ENCODE measurements around the gene FHOD3.

FHOD3 gene

DNA sequence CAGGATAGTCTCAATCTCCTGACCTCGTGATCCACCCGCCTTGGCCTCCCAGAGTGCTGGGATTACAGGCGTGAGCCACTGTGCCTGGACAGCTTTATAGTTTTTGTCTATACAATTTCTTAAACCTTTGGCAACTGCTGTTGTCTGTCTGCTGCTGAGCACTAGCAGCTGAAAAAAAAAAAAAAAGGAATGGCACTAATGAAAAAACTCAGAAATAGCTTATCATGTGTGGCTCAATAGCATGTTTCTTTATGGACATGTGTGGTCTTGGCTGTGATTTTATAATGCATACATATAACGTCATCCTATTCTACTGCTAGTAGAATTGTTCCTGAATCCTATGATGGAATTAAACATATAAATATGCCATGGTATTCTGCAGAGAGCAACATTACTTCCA lies 300.1 kb downstream of the FHOD3 start:
- TF ChIP-seq, protein P1, sequence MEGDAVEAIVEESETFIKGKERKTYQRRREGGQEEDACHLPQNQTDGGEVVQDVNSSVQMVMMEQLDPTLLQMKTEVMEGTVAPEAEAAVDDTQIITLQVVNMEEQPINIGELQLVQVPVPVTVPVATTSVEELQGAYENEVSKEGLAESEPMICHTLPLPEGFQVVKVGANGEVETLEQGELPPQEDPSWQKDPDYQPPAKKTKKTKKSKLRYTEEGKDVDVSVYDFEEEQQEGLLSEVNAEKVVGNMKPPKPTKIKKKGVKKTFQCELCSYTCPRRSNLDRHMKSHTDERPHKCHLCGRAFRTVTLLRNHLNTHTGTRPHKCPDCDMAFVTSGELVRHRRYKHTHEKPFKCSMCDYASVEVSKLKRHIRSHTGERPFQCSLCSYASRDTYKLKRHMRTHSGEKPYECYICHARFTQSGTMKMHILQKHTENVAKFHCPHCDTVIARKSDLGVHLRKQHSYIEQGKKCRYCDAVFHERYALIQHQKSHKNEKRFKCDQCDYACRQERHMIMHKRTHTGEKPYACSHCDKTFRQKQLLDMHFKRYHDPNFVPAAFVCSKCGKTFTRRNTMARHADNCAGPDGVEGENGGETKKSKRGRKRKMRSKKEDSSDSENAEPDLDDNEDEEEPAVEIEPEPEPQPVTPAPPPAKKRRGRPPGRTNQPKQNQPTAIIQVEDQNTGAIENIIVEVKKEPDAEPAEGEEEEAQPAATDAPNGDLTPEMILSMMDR (IDR thresholded peaks at IDR 0.05; ENCODE audit: low read depth, low read length), result no peak
- no peak for DNase-seq (ENCODE audit: extremely low read depth, low read depth)

DNA sequence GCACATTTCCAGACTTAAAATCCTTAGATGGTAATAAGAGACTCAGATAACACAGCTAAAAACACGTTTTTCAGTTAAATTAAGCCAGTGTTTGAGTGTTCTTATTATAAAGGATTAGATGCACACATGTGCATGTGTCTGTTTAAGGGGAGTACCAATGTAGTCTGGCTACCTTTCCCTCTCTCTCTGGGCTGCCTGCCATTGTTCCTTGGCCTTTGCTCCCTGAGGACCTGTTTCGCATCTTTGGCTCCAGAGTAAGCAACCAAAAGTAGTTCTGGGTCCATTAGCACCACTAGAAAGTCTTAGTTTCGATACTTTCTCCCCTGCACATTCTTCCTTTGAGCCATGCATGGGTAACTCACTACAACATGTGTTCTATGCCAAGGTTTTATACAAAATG lies 303.0 kb downstream of the FHOD3 start:
- TF ChIP-seq, protein P1 (IDR thresholded peaks at IDR 0.05; ENCODE audit: low read depth, low read length), result no peak
- DNase-seq (ENCODE audit: extremely low read depth, low read depth), result no peak

DNA sequence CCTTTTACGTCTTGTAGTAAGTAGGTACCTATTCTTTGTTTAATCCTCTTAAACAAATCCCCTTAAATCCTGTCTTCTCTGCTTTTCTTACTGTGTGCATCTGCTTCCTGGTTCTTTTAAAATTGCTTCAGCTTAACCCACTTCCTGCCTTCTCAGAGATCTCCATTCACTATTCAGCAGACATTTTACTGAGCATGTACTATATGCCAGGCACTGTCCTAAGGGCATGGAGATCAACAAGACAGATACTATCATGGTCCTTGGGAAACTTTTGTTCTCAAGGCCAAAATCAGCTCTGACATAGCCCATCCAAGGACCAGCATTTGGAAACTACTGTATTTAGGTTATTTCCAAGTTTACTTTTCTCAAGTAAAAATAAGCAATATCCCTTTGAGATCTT lies 303.8 kb downstream of the FHOD3 start:
- TF ChIP-seq, protein P1 (IDR thresholded peaks at IDR 0.05; ENCODE audit: low read depth, low read length), result no peak
- no peak for DNase-seq (ENCODE audit: extremely low read depth, low read depth)

DNA sequence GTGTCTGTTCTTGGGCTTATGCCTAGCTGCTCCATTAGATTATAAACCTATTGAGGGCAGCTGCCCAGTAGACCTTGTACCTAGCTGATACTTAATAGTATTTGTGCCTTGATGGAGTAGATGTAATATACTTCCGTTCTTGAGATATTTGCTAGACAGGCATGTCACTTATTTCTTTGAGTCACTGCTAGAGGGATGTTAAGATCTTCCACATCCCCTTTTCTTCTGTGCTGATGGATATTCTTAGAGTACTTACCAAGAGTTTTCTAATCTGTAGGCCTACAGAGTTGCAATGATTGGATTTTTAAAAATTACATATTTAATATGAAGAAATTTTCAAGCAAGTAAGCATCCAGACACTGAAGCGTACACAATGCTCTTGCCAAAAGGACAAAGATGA lies 304.6 kb downstream of the FHOD3 start:
- no peak for DNase-seq (ENCODE audit: extremely low read depth, low read depth)
- TF ChIP-seq, protein P1 (IDR thresholded peaks at IDR 0.05; ENCODE audit: low read depth, low read length), result no peak

DNA sequence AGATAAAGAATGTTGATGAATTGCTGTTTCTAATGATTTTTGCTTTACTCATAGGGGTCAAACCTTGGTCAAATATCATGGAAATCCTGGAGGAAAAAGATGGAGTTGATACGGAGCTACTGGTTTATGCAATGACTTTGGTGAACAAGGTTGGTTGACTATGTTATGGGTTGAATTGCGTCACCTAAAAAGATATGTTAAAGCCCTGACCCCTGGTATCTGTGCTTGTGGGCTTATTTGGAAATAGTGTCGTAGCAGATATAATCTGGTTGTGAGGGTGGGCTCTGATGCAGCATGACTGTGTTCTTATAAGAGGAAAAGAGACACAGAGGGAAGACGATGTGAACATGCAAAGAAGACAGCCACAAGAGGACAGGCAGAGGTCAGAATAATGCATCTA lies 305.1 kb downstream of the FHOD3 start:
- no peak for DNase-seq (ENCODE audit: extremely low read depth, low read depth)
- TF ChIP-seq, protein P1 (IDR thresholded peaks at IDR 0.05; ENCODE audit: low read depth, low read length), result no peak

DNA sequence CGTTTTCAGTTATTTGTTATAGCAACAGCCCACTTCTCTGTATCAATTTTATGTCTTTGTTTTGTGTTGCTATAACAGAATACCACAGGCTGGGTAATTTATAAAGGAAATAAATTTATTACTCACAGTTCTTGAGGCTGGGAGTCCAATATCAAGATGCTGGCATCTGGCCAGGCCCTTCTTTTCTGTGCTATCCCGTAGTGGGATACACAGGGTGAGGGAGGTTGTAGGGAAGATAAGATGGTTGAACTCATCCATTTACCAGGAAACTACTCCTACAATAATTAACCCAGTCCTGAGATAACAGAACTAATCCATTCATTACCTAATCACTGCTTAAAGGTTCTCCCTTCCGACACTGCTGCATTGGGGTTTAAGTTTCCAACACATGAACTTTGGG lies 310.6 kb downstream of the FHOD3 start:
- TF ChIP-seq, protein P1 (IDR thresholded peaks at IDR 0.05; ENCODE audit: low read depth, low read length), result no peak
- DNase-seq (ENCODE audit: extremely low read depth, low read depth), result no peak

DNA sequence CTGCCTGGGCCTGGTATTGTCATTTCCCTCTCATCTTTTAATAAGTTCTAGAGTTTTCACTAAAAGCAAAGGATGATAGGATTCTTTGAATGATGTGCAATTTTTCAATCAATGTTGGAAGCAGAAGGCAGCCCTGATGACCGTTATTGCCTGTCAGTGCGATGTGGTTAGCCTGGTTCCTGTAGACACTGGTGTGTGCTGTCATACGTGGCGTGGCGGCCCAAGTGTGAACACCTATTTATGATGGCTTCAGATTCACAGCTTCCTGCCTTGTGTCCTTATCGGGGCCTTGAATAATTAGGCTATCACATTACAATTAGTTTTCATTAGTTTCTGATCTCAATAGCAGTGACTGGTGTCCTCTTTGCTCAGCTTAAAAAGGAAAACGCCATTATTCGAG lies 312.7 kb downstream of the FHOD3 start:
- DNase-seq (ENCODE audit: extremely low read depth, low read depth), result no peak
- TF ChIP-seq, protein P1 (IDR thresholded peaks at IDR 0.05; ENCODE audit: low read depth, low read length), result no peak

All from AG09319 (cell line).